GM19025 (cell line): ENCODE results near the gene SLC18A3.

Experiments
- ATAC-seq: cut with Tn5 transposase; IDR thresholded peaks from one replicate; pipeline ENCODE4 v1.9.1; 2021; ENCODE audit warnings: mild to moderate bottlenecking, low read depth, moderate library complexity; ENCODE audit not compliant: unreplicated experiment

Gene SLC18A3

DNA sequence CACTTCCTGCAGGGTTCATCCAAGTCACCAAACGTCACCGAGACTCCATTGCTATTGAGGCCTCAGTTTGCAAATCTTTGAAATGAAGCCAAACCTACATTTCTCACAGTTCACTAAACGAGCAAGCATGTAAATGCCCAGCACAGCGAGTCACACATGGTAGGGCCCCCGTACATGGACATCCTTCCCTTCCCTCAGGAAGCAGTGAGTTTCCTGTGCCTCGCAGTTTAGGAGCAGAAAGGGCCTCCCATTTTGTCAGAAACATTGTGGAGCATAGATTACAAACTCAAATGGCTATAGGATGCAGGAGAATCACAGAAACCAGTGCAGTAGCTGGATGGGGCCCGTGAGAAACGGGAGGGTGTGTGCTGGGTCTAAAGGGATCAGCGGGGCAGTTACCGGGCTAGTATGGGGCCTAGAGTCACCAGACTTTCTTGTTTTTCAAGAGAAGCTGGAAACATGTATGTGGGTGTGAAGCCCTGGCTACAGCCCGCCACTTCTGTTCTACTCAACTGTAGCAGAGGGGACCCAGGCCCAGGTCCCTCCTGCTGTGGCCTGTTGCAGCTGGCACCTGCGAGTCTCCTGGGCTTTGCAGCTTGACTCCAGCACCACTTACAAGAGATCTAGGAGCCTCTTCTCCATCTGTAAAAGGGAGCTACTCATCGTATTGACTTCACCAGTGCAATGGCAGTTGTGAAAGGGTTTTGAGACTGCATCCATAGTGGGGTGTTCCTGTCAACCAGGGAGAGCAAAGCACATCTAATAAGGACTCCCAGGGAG lies 14.2 kb upstream of the SLC18A3 start:
- no peak for ATAC-seq

DNA sequence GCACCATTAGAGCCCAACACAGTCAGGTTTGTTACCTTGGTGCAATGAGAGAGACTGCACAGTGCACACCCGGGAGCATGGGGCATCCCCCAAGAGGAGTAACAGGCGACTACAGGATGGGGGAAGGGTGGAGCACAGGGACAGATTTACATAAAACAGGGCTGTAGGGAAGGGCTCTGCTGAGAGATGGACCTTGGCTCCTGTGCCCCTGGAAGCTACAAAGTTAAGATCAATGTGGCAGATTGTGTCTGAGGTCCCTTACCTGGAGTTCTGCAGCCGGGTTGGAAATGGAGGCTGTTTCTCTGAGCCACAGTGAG lies 13.7 kb upstream of the SLC18A3 start:
- no peak for ATAC-seq

DNA sequence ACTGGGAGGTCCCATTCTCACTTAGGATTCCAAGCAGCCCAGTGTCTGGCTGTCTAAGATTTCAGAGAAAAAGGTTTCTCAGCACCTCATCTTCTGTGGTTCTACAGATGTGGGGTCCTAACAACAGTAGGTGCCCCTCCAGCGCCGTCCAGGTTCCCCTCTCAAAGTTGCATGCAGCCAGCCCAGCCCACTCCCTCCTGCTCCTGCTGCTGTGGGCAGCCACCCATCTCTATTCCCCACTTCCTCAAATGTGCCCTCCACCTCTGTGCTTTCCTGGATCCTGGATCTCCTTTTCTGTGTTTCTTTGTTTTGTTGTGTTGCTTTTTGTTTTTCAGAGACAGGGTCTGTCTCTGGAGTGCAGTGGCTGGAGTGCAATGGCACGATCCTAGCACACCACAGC lies 13.3 kb upstream of the SLC18A3 start:
- ATAC-seq: no peak

DNA sequence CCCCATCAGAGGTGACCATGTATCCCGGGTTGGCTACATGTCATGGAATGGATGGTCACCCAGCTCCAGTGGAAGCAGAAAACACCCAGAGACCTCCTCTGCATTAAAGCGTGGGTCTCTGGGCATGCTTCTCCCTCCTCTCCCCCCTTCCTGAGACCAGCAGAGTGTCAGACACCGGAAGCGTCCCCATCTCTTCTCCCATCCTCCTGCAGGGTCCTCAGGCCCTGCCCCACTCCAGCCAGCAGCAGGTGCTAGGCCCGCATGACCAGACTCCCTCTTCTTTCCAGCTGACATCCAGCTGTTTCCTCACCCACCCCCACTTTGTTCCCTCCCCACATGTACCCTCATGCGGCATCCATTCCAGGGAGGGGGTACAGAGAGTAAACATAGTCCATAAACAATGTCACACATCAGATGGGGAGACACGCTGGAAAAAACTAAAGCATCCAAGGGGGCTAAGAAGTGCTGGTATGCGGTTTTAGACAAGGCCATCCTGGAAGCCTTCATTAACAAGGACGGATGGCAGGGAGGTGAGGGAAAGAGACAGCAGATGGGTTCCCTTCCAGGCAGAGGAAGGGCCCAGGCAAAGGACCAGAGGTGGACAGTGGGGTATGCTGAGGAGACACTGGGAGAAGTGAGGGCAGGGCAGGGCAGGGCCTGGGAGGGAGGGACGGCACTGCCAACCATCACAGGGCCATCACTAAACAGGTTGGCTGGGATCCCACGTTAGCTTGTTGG lies 12.5 kb upstream of the SLC18A3 start:
- no peak for ATAC-seq

DNA sequence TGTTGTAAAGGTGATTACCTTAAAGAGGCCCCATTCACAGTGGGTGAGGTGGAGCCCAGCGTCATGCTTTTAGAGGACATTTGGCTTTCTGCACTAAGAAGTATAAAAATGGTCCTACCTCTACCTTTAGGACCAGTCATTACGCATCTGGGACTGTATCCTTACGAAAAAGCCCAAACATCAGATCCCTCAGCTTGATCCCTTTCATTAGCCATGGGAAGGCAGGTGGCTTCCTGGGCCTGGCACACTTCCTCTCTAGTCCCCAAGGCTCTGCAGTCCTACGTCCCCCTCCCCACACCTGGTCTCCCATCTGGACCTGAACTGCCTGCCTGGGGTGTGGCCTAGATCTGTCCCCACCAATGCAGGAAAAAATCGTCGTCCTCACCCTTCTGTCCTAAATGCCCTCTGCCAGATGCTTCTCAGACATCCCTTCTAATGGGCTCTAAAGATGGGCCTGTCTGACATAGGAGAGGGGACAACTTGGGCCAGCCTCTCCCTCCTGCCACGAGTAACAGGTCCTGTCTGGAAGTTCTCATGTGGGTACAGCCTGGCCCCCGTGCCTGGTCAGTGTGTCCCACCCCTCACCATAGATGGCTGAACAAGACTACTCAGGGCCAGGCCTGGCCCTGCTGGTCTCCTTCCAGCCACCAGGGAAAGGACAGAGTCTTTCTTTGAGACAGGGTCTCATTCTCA lies 11.8 kb upstream of the SLC18A3 start:
- no peak for ATAC-seq

DNA sequence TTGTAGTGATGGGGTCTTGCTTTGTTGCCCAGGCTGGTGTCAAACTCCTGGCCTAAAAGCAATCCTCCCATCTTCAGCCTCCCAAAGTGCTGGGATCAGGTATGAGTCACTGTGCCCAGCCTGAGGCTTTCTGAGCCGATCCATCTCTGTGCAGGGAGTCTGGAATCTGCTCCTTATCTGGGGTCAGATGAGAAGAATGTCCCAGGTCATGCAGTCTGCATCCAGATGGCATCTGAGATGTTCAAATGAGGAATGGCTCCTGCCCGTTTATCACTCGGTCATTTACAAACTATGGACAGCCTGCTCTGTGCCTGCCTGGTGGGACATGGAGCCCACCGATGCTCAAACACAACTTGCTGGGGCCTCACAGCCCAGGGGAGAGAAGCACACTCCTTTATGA lies 11.1 kb upstream of the SLC18A3 start:
- no peak for ATAC-seq

DNA sequence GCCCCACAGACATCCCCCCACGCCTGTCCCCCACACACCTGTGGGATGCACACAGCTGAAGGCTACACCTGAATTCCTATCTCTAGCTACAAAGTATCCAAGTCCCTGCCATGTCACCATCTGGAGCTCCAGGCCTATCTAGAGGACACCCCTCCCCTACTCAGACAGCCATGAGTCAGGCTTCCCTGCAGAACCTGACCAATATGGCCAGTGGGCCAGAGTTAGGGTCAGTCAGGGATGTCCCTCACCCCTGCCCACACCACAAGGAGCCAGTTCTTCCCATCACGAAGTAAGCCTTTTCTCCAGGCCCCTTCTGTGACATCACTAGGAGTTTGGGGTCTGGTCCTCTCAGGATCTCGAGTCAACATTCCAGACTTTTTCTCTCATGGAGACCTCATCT lies 10.6 kb upstream of the SLC18A3 start:
- ATAC-seq: no peak

DNA sequence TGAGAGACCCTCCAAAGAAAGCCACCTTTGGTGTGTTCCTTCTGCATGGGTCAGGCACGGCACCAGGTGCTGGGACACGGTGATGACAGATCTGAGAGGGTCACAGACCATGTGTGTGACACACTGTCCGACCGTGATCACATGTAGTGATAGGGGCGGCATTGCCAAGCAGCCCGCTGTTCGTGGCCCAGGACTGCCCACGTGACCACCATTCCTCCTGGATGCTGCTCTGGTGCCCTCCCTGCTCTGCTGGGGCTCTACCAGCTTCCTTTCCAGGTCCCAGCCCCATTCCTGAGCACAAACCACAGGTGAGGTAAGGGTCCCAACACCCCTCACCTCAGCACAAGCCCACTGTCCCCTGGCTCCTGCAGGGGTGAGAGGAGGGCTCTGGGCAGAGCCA lies 10.1 kb upstream of the SLC18A3 start:
- ATAC-seq: no peak

DNA sequence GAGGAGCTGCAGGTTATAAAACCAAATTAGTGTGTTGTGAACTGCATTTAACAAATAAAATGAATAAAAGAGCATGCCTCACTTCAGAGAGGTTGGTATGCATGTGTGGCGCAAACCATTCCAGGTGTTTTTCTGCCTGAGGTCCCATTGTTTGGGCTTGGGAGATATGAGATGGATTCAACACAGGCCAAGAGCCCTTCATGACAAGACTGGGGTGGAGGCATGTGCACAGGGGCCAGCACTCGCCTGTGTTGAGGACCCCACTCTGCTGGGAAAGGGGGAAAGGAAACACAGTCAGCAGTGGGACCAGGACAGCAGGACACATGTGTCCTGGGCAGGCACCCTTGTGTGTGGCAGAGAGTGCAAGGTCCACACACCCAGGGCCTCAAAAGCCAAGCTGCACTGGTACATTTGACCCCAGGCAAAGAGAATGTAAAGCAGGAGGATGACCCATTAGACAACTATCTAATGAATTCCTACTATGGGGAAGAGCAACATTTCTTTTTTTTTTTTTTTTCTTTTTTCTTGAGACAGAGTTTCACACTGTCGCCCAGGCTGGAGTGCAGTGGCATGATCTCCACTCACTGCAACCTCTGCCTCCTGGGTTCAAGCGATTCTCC lies 9.2 kb upstream of the SLC18A3 start:
- ATAC-seq: no peak

DNA sequence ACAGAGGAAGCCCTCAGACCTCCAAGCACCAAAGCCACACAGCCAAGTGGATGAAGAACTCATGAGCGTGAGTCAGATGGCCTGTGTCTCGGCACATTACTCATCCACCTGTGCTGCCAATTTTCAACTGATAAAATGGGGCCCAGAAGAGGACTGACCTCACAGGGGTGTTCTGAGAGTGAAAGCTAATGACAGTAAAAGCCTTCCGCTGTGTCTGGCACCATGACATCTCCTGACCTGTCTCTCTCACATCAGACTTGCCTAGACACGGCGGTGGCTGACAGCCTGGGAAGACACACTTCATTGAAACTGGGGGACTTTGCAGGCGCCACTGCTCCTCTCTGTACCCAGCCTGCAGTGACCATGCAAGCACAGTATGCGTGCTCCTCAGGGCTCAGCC lies 8.3 kb upstream of the SLC18A3 start:
- no peak for ATAC-seq

DNA sequence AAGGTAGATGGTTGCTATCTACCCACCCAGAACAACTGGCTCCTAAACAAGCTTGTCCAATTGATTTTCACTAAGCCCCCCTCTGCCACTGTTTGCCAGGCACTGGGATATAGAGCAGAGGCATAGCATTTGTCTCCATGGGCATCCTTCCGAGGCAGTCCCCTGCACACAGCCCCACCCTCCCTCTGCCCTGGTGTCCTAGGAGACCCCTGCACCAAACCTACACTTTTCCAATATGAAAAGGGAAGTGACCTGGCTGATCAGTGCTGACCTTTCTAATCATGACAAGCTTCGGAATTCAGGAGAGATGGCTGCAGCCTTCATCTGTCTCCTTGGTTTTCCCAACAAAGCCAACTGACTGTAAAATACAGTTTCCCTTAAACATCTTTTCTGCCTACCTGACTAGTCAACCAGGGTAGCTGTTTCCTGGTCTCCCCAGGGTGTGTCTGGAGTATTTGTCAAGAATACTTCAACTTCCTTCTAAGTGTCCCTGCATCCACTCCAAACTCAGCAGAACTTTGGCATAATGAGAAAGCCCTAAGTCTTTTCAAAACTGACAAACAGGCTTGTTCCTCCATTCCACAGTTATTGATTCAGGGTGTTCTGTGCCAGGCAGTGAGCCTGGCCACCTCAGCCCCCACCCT lies 7.6 kb upstream of the SLC18A3 start:
- no peak for ATAC-seq

DNA sequence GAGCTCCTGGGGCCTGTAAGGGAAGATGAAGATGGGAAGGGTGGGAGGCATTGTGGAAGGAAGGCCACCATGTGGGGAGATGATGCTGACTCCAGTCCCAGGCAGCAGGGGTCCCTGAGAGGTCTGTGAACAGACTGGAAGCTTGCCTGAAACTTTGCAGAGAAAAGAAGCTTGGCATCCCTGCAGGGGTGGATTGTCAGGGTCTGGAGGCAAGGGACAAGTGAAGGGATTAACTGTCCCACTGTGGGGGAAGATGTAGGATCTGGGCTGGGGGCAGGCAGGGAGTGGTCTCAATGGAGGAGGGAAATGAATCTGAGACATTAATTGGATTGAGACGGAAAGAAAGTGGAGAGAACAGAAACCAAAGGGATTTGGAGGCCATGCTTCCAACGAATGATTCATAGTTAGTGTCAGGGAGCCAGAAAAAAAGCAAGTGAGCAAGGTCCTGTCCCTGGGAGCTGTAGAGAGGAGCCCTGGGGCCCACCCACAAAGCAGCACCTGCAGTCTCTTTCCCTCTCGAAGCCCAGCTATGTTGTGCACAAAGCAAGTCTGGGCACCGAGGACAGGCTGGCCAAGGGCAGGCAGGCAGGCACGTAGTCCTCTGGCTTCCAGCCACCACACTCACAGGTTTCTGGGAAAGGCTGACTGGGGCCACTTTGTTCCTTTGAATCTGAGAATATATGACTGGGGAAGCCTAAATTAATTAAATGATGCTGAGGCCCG lies 4.7 kb upstream of the SLC18A3 start:
- no peak for ATAC-seq

DNA sequence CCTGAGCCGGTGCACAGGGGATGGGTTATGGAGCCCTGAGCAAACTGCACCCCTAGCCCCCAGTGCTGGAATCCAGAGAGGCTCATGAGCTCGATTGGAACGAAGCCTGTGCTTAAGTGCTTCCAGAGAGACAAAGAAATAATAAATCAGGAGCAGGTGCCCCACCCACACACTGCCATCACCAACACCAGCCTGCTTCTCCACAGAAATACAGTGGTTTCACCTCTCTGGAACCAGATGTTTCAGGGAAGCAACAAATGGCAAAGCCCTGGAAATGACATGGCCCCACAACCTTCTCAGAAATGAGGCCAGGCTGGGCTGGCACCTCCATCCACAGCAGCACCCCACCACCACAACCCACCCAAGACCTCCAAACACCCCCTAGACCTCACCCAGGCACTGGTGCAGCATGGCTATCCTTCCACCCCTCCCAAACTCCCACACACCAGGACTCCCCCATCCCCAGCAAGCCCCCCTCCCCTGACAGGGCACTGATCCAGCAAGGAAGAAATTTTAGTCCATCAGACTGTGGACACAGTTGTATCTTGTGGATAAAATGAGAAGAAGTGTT lies 4.1 kb upstream of the SLC18A3 start:
- ATAC-seq: no peak

DNA sequence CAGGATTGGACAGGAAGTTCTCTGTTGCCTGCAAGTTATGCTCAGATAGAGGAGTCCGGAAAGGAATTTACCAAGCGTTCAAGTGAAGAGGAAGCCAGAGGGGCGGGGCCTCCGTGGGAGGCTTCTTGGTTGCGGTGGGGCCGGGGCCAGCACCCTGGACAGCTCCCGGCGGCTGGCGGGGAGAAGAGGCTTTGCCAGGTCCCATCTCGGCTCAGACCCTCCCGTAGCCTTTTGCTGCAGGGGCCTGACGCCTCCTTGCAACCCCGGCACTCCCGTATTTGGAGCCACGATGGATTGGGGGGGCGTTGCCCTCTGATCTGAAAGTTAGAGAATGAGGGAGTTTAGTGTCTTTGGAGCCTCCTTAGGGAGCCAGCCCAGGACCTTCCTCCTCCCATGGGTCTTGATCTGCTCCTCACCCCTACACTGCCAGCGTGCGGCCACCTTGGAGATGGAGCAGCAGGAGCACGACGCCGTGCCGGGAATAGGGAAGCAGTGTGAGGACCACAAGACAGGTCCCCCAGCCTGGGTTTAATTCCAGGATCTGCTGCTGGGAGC lies 3.1 kb upstream of the SLC18A3 start:
- ATAC-seq: peak; percentile 59

DNA sequence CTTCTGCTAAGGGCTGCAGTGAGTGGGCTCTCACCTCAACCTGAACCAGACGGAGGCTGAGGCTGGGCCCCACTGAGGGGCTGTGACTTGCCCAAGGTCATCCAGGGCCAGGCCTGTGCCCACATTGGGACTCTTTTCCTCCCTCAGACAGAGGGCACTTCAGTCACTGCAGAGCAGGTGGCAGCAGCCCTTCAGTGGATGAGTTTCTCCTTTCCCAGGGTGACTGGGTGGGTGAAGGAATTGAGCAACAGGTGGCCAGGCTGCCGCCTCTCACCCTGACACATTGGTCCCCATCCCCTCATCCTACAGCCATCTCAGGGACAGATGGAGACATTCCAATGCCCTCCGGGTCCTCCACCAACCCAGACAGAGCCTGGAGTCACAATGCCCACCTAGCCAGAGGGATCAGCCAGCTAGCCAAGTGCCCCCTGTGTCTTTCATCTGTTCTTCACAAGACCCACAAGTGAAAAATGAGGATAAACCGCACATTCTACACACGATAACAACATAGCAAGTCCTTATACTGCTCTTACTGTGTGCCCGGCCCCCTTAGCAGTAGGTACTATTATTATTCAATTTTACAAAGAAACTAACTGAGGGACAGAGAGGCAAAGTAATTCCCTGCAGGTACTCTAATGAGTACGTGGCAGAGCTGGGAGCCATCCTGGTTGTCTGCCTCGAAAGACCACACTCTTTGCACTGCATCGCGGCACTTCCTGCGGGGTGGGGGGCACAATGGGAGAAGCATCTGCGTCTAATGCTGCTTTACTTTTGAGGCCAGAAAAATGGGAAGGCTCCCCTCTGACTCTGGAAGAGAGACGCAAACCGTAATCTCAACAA lies 1.7 kb upstream of the SLC18A3 start:
- ATAC-seq: no peak

DNA sequence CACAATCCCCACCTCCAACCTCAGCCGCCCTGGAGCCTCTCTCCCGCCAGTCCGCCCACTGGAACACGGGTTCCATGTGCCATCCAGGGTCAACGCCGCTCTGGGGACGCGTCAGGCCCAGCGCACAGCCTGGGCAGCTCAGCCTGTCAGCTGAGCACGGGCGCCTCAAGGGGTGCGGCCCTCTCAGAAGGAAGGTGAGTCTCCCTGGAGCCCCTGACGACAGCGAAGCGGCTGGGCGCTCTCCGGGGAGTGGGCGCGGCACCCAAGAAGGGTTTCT lies 1.2 kb upstream of the SLC18A3 start:
- no peak for ATAC-seq

DNA sequence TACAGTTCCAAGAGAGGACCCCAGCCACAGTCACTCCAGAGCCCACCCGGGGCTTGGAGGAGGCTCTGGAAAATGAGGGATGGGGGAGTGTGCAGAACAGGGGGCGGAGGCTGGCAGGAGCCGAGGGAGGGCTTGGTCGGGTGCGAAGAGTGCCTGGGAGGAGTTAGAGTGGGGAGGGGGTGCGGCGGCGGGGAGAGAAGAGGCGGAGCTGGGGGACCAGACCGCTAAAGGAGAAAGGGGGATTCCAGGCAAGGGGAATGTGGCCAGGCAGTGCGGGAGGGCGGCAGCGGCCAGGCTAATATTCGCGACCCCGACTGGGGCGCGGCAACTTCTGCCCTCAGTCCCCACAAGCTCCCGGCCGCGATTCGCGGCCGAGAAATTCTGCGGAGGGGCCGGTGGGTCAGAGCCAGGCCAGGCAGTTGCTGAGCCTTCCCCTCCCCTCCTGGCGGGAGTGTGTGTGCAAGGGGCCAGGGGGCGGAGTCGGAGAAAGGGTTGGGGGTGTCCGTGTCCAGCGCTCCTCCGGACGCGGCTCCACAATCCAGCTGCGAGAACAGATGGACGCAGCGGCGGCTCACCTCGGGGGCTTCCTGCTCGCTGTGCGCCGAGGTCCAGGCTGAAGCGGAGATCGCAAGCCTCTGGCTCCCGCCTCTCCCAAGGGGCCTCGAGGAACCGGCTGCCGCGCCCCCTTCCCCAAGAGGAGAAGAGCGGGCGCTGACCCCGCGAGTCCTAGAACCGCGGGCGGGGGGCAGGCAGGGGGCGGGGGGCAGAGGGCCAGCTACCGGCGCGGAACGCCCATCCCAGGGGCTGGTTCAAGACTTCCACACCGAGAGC lies 612 bp upstream of the SLC18A3 start:
- no peak for ATAC-seq
